ENCODE results near the gene ST6GALNAC3.
"Not testable (repeated sequence)": the region's sequence is repeated elsewhere in the genome, so short reads cannot be mapped to it uniquely, and the experiment has no call there.

The ST6GALNAC3 gene

GRCh38 chr1:76075877-76076276 is 1.3 kb downstream of the ST6GALNAC3 start:
- DNase-seq, result no peak

GRCh38 chr1:76079475-76080227 is 5.1 kb downstream of the ST6GALNAC3 start:
- DNase-seq, result no peak

- no peak for DNase-seq
Measured at GRCh38 chr1:76080552-76081079, 6.1 kb downstream of the ST6GALNAC3 start.

- DNase-seq, result no peak
Measured at GRCh38 chr1:76082062-76082461, 7.5 kb downstream of the ST6GALNAC3 start.

GRCh38 chr1:76083189-76083588 is 8.6 kb downstream of the ST6GALNAC3 start:
- no peak for DNase-seq

- DNase-seq, result no peak
Measured at GRCh38 chr1:76084029-76084627, 9.6 kb downstream of the ST6GALNAC3 start.

GRCh38 chr1:76084685-76085084 is 10.1 kb downstream of the ST6GALNAC3 start:
- no peak for DNase-seq

GRCh38 chr1:76086109-76086508 is 11.6 kb downstream of the ST6GALNAC3 start:
- no peak for DNase-seq

GRCh38 chr1:76086597-76086996 is 12.1 kb downstream of the ST6GALNAC3 start:
- DNase-seq, result no peak

- no peak for DNase-seq
Measured at GRCh38 chr1:76090283-76091203, 16.0 kb downstream of the ST6GALNAC3 start.

GRCh38 chr1:76092812-76093211 is 18.3 kb downstream of the ST6GALNAC3 start:
- DNase-seq, result no peak

- no peak for DNase-seq
Measured at GRCh38 chr1:76093522-76094312, 19.2 kb downstream of the ST6GALNAC3 start.

- no peak for DNase-seq
Measured at GRCh38 chr1:76095802-76096201, 21.3 kb downstream of the ST6GALNAC3 start.

GRCh38 chr1:76097064-76097463 is 22.5 kb downstream of the ST6GALNAC3 start:
- DNase-seq, result not testable (repeated sequence)

- DNase-seq, result no peak
Measured at GRCh38 chr1:76098845-76099244, 24.3 kb downstream of the ST6GALNAC3 start.

GRCh38 chr1:76101548-76101947 is 27.0 kb downstream of the ST6GALNAC3 start:
- no peak for DNase-seq

GRCh38 chr1:76102046-76102445 is 27.5 kb downstream of the ST6GALNAC3 start:
- no peak for DNase-seq

GRCh38 chr1:76103034-76103433 is 28.5 kb downstream of the ST6GALNAC3 start:
- no peak for DNase-seq

- DNase-seq, result no peak
Measured at GRCh38 chr1:76105372-76105771, 30.8 kb downstream of the ST6GALNAC3 start.

GRCh38 chr1:76106251-76106650 is 31.7 kb downstream of the ST6GALNAC3 start:
- DNase-seq, result no peak

GRCh38 chr1:76106719-76107235 is 32.2 kb downstream of the ST6GALNAC3 start:
- DNase-seq, result no peak

GRCh38 chr1:76109404-76109803 is 34.9 kb downstream of the ST6GALNAC3 start:
- no peak for DNase-seq

All from NCI-H345 (cell line).